Stimulated activated CD4-positive, alpha-beta T cell treated with anti-CD3 and anti-CD28 coated beads, Interleukin-15, amount 100 ng/mL, for 24 hours (primary cell): Measurements from ENCODE around the gene AP1S3.

ENCODE experiments used
- DNase-seq: peaks from one replicate; pipeline ENCODE4 v3.0.0-alpha.2; 2020

Gene AP1S3

DNA sequence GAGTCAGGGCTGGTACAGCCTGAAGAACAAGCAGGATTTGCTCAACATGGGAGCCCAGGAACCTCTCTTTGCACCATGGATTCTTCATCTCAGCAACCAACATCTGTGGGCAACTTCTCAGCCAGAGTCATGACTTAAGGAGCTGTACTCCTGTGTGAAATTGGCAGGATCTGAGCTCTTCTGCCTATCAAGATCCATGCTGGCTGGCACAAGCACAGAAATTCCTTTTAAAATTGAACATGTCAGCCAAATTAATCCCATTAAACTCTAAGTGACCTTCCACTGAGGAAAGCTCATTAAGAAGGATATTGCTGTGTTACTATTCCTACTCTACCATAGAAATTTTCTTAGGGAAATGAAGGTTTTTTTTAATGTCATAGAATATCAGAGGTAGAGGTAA, 124.7 kb downstream of the AP1S3 start:
- no peak for DNase-seq

DNA sequence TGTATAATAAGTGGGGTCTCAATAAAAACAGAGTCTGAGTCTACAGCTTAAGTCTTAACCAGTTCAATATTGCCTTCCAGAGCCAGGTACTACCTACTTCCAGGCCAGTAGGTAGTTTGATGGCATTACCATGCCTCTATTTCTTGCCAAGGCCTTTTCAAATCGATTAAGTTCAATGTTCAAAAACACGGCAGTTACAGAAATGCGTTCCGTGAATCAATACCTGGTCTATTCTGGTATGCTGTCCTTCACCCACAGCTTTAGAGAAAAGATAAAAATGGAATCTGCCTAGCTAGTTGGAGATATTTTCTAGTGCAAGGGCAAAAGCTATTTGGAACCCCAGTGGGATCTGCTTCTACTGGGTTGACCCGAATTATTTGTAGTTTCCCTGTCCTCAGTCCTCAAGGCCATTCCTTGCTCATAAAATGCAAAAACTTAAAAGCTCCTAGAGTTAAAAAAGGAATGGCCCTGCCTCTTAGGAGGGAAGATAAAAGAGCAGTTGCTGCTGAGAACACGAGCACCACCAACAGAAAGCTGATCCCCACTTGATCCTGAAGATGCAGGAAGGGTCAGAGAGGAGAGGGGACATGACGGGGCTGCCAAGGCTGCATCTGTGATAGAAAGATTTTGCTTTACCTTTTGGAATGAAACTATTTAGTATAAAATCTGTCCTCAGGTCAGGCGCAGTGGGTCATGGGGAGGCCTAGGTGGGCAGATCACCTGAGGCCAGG, 125.6 kb downstream of the AP1S3 start:
- no peak for DNase-seq
